WERI-Rb-1 (cell line): Measurements from ENCODE around the gene TNFRSF11A.

Source experiments
- DNase-seq: peaks from one replicate; pipeline ENCODE4 v3.0.0-alpha.2; 2020
- H3K27ac ChIP-seq: fragments of 250-450 bp; sonication (Bioruptor Pico); 2 replicates; pipeline ENCODE4 v1.5.1; 2020; ENCODE audit warnings: mild to moderate bottlenecking, moderate library complexity
- H3K27me3 ChIP-seq: fragments of 250-450 bp; sonication (Bioruptor Pico); 2 replicates; pipeline ENCODE4 v1.5.1; 2021; ENCODE audit warnings: mild to moderate bottlenecking, low read depth, moderate library complexity; ENCODE audit not compliant: insufficient read depth, severe bottlenecking
- H3K36me3 ChIP-seq: fragments of 250-450 bp; sonication (Bioruptor Pico); 2 replicates; pipeline ENCODE4 v1.5.1; 2020; ENCODE audit warnings: mild to moderate bottlenecking, moderate library complexity
- H3K4me3 ChIP-seq: 2 replicates; pipeline ENCODE4 v1.5.1; 2011; ENCODE audit warnings: low read depth, mild to moderate bottlenecking, control low read depth, low read length
- H3K9me3 ChIP-seq: fragments of 250-450 bp; sonication (Bioruptor Pico); 2 replicates; pipeline ENCODE4 v1.5.1; 2021; ENCODE audit warnings: mild to moderate bottlenecking, moderate library complexity; ENCODE audit not compliant: severe bottlenecking
- TF ChIP-seq, protein P1 (sequence below): IDR thresholded peaks from 2 replicates; pipeline ENCODE4 v1.5.1; 2011; ENCODE audit warnings: low read depth, mild to moderate bottlenecking, control low read depth, inconsistent platforms, low read length

The TNFRSF11A gene

DNA sequence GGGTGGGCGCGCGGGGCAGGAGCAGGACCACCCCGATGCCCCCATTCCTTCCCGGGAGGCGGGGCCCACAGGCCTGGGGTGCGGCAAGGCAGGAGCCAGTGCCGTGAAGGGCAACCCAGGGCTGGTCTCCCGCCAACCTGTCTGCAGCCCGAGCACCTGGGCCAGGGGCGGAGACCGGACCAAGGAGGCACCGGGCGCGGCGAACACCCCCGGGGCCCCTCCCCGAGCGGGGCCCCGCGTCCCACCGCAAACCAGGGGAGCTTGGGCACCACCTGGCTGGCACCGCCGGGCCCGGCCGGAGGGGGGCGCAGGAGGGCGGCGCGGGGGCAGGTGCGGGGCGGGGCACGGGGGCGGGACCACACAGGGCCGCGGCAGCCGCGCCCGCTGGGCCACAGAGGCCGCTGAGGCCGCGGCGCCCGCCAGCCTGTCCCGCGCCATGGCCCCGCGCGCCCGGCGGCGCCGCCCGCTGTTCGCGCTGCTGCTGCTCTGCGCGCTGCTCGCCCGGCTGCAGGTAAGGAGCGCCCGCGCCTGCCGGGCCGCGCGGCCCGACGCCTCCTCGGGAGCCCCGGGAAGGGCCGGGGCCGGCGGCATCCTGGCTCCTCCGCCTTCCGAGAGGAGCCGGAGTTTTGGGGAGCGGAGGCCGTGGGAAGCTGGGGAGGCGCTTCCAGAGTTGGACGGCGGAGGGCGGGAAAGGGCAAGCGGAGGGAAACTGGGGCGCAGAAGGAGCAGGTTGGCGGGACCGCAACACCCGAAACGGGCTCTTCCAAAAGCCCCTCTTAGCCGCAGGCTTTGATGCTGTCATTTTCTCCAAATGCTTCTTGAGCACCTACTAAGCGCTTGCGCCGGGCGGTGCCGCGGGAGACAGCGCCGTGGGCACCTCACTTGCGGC, at the start of gene TNFRSF11A:
Gene TNFRSF11A, plus strand, starts transcription at position 394 of the 889 bp plus-strand sequence. Its CDS starts 43 bp downstream, at position 437.
- TF ChIP-seq, protein P1, sequence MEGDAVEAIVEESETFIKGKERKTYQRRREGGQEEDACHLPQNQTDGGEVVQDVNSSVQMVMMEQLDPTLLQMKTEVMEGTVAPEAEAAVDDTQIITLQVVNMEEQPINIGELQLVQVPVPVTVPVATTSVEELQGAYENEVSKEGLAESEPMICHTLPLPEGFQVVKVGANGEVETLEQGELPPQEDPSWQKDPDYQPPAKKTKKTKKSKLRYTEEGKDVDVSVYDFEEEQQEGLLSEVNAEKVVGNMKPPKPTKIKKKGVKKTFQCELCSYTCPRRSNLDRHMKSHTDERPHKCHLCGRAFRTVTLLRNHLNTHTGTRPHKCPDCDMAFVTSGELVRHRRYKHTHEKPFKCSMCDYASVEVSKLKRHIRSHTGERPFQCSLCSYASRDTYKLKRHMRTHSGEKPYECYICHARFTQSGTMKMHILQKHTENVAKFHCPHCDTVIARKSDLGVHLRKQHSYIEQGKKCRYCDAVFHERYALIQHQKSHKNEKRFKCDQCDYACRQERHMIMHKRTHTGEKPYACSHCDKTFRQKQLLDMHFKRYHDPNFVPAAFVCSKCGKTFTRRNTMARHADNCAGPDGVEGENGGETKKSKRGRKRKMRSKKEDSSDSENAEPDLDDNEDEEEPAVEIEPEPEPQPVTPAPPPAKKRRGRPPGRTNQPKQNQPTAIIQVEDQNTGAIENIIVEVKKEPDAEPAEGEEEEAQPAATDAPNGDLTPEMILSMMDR: peak; percentile 47
- Histone ChIP-seq H3K27me3 (peaks cover 4% of the 10 kb centered on the region), H3K9me3 (no peaks in the 10 kb centered on the region), H3K4me3 (peak within 1 kb of the TSS; percentile 85), H3K36me3 (no peaks in the 10 kb centered on the region), H3K27ac (peak within 1 kb of the TSS; percentile 32; the same call in 1 of the 2 replicates)
- peak; percentile 60 for DNase-seq

DNA sequence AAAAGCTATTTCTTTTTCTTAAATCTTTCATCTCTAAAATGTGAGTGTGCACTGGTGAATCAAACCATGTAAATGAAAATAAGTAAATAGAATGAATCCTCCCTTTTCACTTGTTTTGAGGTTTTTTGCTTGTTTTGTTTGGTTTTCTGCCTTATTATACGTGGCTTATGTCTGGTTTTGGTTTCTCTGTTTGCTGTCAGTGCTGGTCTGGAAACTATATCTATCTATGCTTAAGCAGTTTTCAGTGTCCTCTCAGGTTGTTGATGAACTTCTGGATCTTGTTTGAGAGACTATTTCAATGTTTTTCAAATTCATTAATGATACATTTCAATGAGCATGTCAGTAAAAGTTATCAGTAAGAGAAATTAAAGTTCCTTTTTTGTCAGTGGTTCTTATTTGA, 48.1 kb upstream of the TNFRSF11A start:
- no peaks in the 10 kb centered on the region for H3K9me3 ChIP-seq
- peaks cover 18% of the 10 kb centered on the region for H3K36me3 ChIP-seq
- H3K27ac ChIP-seq: no peak overlapping the region
- no peak for DNase-seq
- H3K27me3 ChIP-seq: no peaks in the 10 kb centered on the region
- TF ChIP-seq, protein P1: no peak
- H3K4me3 ChIP-seq: no peak overlapping the region

DNA sequence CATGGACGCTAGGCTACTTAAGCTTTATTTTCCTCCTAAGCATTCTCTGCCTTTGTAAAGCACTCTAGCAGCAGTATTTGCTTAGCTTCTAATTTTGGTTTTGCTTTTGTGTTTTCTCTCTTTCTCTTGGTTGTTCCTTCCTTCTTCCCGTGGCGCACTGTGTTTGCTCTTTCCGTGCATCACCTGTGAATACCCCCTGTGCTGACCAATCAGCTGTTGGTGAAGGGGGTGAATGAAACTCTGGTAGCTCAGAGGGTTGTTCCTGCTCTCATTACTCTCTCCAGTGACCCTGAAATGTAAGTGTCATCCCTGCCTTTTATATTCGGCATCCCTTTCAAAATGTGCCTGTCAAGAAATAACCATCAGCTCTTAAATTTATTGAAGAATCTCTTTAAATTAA, 45.5 kb upstream of the TNFRSF11A start:
- Histone ChIP-seq H3K36me3 (peaks cover 10% of the 10 kb centered on the region), H3K27ac (no peak overlapping the region), H3K9me3 (no peaks in the 10 kb centered on the region), H3K27me3 (no peaks in the 10 kb centered on the region), H3K4me3 (no peak overlapping the region)
- no peak for DNase-seq
- TF ChIP-seq, protein P1: no peak

DNA sequence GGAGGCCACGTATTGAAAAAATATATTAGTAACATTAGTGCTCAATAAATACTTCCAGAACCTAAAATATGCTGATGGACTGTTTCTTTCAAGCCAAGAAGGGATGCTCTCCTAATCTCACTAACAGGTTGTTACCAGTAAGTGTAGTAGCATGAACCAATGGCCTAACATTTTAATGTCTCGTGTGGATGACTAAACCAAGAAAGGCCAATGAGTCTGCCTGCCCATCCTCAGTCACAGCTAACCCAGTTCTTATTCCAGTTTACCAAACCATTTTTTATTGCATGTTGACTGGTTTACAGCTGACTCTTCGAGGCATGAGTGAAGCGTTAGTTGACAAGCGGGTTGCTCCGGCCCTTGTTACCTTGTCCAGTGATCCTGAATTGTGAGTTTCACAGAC, 45.1 kb upstream of the TNFRSF11A start:
- peaks cover 9% of the 10 kb centered on the region; the same call in 1 of the 2 replicates for H3K36me3 ChIP-seq
- TF ChIP-seq, protein P1: no peak
- H3K27ac ChIP-seq: no peak overlapping the region
- DNase-seq: no peak
- no peak overlapping the region for H3K4me3 ChIP-seq
- H3K27me3 ChIP-seq: no peaks in the 10 kb centered on the region
- H3K9me3 ChIP-seq: no peaks in the 10 kb centered on the region

DNA sequence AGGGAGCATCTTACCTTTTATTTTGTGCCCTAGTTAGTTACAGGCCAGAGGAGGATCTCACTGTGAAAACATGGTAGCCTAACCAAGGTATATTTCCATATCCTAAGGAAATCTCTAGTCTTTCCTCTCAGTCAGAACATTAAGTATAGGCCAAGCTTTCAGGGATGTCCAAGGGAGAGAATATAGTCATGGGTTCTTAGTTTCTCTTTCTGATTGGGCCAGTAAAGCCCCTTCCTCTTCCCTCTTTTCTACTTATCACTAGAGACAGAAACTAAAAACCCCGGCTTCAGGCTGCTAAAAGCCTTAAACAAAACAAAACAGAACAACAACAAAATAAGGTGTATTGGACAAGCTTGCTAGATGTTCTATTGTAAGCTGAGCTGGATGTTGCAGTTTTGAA, 44.3 kb upstream of the TNFRSF11A start:
- Histone ChIP-seq H3K27ac (no peak overlapping the region), H3K36me3 (peaks cover 15% of the 10 kb centered on the region), H3K4me3 (no peak overlapping the region), H3K9me3 (no peaks in the 10 kb centered on the region), H3K27me3 (no peaks in the 10 kb centered on the region)
- TF ChIP-seq, protein P1: no peak
- DNase-seq: no peak
